Cardiac muscle cell (in vitro differentiated cells and primary cell): ENCODE results near the gene PDZK1. TPM values are rescaled to one million over a fixed set of nuclear protein-coding genes. Genes with fewer than 3 reads are reported as not detected.
A peak's percentile ranks its signal among the peaks of the same experiment; 100 is the strongest.

Experiments
- DNase-seq, 2 donors: peaks; one replicate each; pipeline versions ENCODE4 v3.0.0 to v3.0.0-alpha.2; 2010 to 2017; ENCODE audit warnings: low read depth in 1 of 2, low spot score in 1 of 2
- H3K27ac ChIP-seq: fragments of 200-600 bp; sonication (generic); 2 replicates; pipeline ENCODE4 v1.5.1; 2016
- H3K27me3 ChIP-seq: fragments of 200-600 bp; sonication (generic); 2 replicates; pipeline ENCODE4 v1.6.0; 2016; ENCODE audit warnings: control low read depth
- H3K36me3 ChIP-seq: fragments of 200-600 bp; sonication (generic); 2 replicates; pipeline ENCODE4 v1.5.1; 2016; ENCODE audit warnings: control low read depth
- H3K4me1 ChIP-seq: fragments of 200-600 bp; sonication (generic); 2 replicates; pipeline ENCODE4 v1.8.1; 2017; ENCODE audit warnings: low read depth, mild to moderate bottlenecking, mixed run types
- H3K4me3 ChIP-seq: fragments of 200-600 bp; sonication (generic); 2 replicates; pipeline ENCODE4 v1.5.1; 2016; ENCODE audit warnings: mild to moderate bottlenecking
- H3K9me3 ChIP-seq: fragments of 200-600 bp; sonication (generic); 2 replicates; pipeline ENCODE4 v1.5.1; 2017; ENCODE audit warnings: low read depth, mild to moderate bottlenecking, control low read depth
- polyA plus RNA-seq: library from polyadenylated mRNA; unstranded; fragments of >200 nt; fragmentation: Nextera tagmentation; extraction: Ambion mirVana; gene quantifications from 2 replicates; pipeline ENCODE4 v1.2.1, GENCODE V29; 2016
- total RNA-seq: library from RNA; depleted of rRNA; stranded (reverse); fragments of >200 nt; gene quantifications from 2 replicates; pipeline ENCODE4 v1.2.3, GENCODE V29; 2016
- TF ChIP-seq, protein P1 (sequence below): IDR thresholded peaks from 2 replicates; pipeline ENCODE4 v1.5.1; 2012; ENCODE audit warnings: low read depth, mild to moderate bottlenecking, low read length

PDZK1 gene
- total RNA-seq (0.18 TPM in 1 of 2 replicates, not detected in the other), polyA plus RNA-seq (0.50 and 0.77 TPM in 2 replicates)

- no peaks in the 10 kb centered on the region for H3K27me3 ChIP-seq
- no peaks in the 10 kb centered on the region for H3K4me1 ChIP-seq
- TF ChIP-seq, protein P1, sequence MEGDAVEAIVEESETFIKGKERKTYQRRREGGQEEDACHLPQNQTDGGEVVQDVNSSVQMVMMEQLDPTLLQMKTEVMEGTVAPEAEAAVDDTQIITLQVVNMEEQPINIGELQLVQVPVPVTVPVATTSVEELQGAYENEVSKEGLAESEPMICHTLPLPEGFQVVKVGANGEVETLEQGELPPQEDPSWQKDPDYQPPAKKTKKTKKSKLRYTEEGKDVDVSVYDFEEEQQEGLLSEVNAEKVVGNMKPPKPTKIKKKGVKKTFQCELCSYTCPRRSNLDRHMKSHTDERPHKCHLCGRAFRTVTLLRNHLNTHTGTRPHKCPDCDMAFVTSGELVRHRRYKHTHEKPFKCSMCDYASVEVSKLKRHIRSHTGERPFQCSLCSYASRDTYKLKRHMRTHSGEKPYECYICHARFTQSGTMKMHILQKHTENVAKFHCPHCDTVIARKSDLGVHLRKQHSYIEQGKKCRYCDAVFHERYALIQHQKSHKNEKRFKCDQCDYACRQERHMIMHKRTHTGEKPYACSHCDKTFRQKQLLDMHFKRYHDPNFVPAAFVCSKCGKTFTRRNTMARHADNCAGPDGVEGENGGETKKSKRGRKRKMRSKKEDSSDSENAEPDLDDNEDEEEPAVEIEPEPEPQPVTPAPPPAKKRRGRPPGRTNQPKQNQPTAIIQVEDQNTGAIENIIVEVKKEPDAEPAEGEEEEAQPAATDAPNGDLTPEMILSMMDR: no peak
- H3K9me3 ChIP-seq: no peaks in the 10 kb centered on the region
- H3K4me3 ChIP-seq: no peak within 1 kb of the TSS
- H3K36me3 ChIP-seq: no peaks in the 10 kb centered on the region
- DNase-seq: no peak
- no peak within 1 kb of the TSS for H3K27ac ChIP-seq
These were observed at the start of gene PDZK1 for GRCh38 chr1:145707183-145707867. TSS of gene PDZK1 (minus strand) at chr1:145707368. CDS start at chr1:145688021, 19,347 bp downstream.

GRCh38 chr1:145751491-145752037 is 44.4 kb upstream of the PDZK1 start:
- Histone ChIP-seq H3K4me1 (peaks cover 6% of the 10 kb centered on the region), H3K27me3 (no peaks in the 10 kb centered on the region), H3K36me3 (peaks cover 51% of the 10 kb centered on the region), H3K9me3 (no peaks in the 10 kb centered on the region), H3K4me3 (no peak overlapping the region), H3K27ac (peak overlapping the region; percentile 34)
- TF ChIP-seq, protein P1: no peak
- peak in 1 of 2 donors; percentile 76 for DNase-seq

- Histone ChIP-seq H3K4me1 (peaks cover 6% of the 10 kb centered on the region), H3K27ac (no peak overlapping the region), H3K4me3 (no peak overlapping the region), H3K27me3 (no peaks in the 10 kb centered on the region), H3K9me3 (no peaks in the 10 kb centered on the region), H3K36me3 (peaks cover 59% of the 10 kb centered on the region)
- no peak for DNase-seq
- TF ChIP-seq, protein P1: no peak
These were observed 43.3 kb upstream of the PDZK1 start for GRCh38 chr1:145750426-145750825.

GRCh38 chr1:145747398-145748247 is 40.5 kb upstream of the PDZK1 start:
- no peak for DNase-seq
- no peaks in the 10 kb centered on the region for H3K9me3 ChIP-seq
- peaks cover 6% of the 10 kb centered on the region for H3K4me1 ChIP-seq
- TF ChIP-seq, protein P1: no peak
- H3K36me3 ChIP-seq: peaks cover 71% of the 10 kb centered on the region
- H3K27ac ChIP-seq: no peak overlapping the region
- no peaks in the 10 kb centered on the region for H3K27me3 ChIP-seq
- no peak overlapping the region for H3K4me3 ChIP-seq

GRCh38 chr1:145740269-145740668 is 33.1 kb upstream of the PDZK1 start:
- Histone ChIP-seq H3K27me3 (no peaks in the 10 kb centered on the region), H3K36me3 (peaks cover 28% of the 10 kb centered on the region), H3K4me3 (no peak overlapping the region), H3K4me1 (no peaks in the 10 kb centered on the region), H3K9me3 (no peaks in the 10 kb centered on the region), H3K27ac (no peak overlapping the region)
- TF ChIP-seq, protein P1: no peak
- DNase-seq: peak in 1 of 2 donors; percentile 44
